HG02973 (cell line): ENCODE results near the gene FOXI1.
"Not testable (repeated sequence)": the region's sequence is repeated elsewhere in the genome, so short reads cannot be mapped to it uniquely, and the experiment has no call there.

Experiments
- ATAC-seq: cut with Tn5 transposase; IDR thresholded peaks from one replicate; pipeline ENCODE4 v1.9.1; 2021; ENCODE audit warnings: moderate library complexity; ENCODE audit not compliant: unreplicated experiment

The FOXI1 gene

DNA sequence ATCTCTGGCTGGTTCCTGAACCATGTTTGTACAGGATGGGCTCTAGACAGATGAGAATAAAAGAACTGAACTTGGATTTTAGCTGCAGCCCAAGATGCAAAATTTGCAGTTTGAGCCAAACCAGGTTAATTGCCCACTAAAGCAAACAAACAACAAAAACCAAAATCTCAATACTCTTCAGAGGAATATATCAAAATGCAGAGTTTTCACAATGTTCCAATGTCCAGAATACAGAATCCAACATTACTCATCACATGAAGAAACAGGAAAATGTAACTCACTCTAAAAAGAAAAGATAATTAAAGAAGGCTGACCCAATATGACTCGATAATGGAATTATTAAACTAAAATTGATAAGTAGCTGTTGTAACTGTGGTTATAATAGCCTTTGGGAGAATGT is 20.4 kb downstream of the FOXI1 start:
- no peak for ATAC-seq

GRCh38 chr5:170126626-170127025 is 20.9 kb downstream of the FOXI1 start:
- no peak for ATAC-seq

GRCh38 chr5:170131235-170131634 is 25.5 kb downstream of the FOXI1 start:
- ATAC-seq, result no peak

- ATAC-seq, result no peak
These were observed 26.7 kb downstream of the FOXI1 start for GRCh38 chr5:170132269-170132975.

- ATAC-seq, result no peak
These were observed 27.3 kb downstream of the FOXI1 start for GRCh38 chr5:170132976-170133448.

DNA sequence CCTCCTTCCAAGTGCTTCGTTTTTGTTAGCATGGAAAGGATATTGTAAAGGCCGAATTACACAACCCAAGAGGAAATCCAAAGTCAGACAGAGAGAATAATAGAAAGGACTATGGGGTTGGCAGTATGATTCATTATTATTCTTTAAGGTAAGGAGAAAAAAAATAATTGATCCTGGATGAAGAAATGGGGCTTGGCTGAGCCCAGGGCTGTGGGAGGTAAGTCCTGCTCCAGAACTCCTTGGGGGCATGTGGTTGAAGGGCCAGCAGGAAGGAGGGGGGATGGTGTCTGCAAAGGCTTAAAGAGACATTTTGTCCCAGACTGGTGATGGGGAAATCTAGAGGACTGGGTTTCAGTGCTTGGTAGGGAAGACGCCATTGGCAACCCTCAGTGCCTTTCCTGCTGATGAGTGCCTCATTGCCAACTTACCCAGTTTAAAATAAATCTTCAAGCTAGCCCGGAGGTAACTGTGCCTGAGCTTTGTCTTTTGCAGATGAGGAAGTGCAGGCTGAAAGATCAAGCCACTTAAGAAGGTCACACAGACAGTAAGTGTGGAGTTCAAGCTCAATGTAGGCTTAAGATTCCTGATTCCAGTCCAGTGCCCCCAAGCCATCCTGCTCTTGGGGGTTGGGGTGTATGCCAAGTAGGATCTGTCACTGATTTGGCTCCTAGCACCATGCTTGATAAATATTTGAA is 30.2 kb downstream of the FOXI1 start:
- ATAC-seq, result no peak

DNA sequence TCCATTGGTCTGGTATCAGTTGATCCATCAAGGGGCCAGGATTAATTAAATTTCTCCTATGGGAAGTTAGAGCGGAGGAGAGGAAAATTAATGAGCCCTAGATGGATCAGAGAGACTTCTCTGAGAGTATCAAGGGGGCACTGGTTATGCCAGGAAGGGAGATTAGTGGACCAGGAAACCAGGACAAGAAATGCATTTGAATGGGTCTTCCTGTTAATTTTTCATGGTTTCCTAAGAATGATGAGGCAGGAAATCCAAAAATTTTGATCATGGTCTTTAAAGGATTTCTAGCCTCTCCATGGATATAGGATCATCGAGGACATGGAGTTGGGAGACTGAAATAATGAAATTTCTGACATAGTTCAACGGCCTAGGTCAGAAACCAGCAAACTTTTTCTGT is 30.8 kb downstream of the FOXI1 start:
- no peak for ATAC-seq

DNA sequence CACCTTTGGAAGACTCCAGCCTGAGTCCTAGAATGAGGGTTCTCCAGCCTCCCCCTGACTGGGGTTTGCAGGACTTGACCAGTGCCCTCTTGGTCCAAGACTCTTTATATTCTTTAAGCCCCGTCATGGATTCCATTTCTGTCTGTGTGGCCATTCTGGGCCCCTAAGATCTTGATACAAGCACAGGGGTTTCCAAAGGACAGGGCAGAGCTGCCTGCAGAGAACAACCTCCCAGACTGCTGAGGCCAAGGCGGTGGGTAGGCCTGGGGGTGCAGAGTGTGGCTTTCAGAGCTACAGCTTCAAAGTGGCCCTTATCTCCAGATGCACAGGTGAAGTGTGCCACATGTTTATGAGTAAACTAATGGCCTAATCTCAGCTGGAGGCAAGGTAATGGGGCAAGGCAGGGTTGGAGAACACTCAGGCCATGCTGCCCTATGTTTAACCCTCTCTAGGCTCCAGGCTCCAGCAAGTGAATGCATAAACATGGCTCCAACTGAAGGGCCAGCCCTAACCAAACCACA is 32.1 kb downstream of the FOXI1 start:
- no peak for ATAC-seq

DNA sequence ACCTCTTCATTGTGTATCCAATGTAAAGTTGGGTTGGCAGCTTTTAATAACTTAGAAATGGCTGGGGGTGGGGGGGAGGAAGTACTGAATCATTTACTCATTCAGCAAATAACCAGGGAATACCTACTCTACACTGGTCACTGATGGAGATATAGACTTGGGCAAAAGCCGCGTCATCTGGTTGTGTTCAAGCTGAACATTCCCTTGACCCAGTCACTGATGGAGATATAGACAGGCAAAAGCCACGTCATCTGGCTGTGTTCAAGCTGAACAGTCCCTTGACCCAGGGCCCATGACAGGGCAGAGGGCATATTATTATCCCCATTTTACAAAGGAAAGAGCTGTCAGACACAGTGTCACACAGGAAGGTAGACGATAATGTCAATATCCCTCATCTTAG is 32.6 kb downstream of the FOXI1 start:
- no peak for ATAC-seq

DNA sequence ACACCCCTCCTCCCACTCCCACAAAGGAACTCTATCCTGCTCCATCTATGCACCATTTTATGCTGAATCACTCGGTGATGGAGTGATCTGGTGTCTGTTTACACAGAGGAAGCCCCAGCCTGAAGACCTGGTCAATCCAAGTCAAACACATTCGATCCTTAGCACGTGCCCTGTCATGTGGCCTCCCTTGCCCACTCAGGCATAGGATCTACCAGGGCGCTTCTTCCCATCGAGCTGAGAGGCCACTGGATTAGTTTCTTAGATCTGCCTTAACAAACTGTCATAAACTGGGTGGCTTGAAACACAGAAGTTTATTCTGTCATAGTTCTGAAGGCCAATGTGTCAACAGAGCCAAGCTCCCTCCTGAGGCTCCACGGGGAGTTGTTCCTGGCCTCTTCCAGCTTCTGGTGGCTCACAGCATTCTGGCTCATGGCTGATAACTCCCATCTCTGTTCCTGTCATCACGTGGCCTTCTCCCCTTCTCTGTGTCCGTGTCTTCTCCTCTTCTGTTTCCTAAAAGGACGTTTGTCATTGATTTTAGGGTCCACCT is 34.2 kb downstream of the FOXI1 start:
- ATAC-seq, result no peak

GRCh38 chr5:170141196-170141595 is 35.5 kb downstream of the FOXI1 start:
- not testable (repeated sequence) for ATAC-seq

DNA sequence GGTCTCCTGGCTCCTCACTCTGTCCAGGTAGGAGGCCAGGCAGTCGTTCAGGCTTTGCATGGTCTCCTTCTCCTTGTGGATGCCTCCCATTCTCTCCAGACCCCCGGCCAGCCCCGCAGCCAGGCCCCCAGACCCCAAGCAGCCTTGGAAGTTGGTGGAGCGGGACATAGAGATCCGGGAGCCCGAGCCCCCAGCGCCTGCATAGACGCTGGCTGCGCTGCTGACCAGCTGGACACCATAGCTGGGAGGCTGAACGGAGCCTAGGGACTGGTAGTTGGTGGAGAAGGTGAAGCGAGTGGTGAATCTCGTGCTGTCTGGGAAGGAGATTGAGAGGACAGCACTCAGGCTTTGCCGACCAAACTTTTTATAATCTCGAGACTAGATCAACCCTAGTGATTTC is 35.9 kb downstream of the FOXI1 start:
- ATAC-seq, result no peak

DNA sequence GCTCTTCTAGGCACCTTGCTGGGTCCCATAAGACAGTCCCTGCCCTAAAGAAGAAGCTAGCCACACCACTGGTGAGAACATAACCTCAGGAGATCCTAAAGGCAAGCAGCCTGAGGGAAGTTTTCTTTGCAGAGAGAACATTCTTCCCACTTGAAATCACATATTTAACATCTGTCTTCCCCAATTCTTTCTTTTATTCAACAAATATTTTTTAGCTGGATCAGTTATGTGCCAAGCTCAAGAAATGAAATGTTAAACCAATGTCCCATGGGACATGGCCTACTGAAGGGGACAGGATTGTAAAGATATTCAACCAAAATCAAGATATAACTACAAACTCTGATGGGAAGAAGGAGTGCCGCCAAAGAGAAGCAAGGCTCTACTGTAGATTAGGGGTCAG is 36.5 kb downstream of the FOXI1 start:
- no peak for ATAC-seq

GRCh38 chr5:170143091-170143490 is 37.4 kb downstream of the FOXI1 start:
- ATAC-seq, result no peak

GRCh38 chr5:170143710-170144109 is 38.0 kb downstream of the FOXI1 start:
- no peak for ATAC-seq

DNA sequence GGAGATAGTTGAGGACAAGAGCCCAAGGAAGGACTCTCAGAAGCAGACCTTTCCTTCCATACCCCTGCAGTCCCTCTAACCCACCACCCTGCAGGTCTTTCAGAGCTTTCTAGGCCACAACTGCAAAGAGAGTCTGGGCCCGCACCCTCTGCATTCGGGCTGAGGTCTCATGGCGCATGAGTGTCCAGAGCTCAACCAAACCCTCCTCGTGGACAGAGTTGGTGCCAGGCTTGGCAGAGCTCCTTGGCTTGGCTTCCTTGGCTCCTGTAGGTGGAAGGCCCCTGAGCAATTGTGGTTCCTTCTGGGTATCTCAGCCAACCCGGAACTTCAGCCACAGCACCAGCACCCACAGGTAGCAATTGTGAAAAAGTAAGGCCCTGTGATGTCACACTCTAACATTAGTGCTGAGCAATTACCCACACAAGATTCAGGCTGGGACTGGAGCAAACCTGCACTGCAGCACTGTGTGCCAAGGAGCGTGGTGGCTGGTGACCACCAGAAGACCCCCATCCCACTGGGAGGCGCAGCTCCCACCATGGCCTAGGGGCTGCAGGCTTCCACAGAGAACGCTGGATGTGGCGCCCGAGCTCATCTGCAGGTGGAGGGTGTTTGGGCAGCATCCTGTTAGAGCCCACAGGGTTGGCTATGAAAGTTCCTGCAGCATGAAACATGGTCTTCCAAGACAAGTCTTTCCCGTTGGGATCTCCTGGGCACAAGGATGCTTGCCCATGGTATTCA is 38.8 kb downstream of the FOXI1 start:
- no peak for ATAC-seq

GRCh38 chr5:170145462-170145861 is 39.8 kb downstream of the FOXI1 start:
- no peak for ATAC-seq

- ATAC-seq, result no peak
These were observed 41.5 kb downstream of the FOXI1 start for GRCh38 chr5:170147051-170147752.

GRCh38 chr5:170147753-170148264 is 42.1 kb downstream of the FOXI1 start:
- no peak for ATAC-seq

- ATAC-seq, result no peak
These were observed 42.9 kb downstream of the FOXI1 start for GRCh38 chr5:170148430-170149205.
